H9 (cell line): ENCODE results near the gene DNM1. TPM values are rescaled to one million over a fixed set of nuclear protein-coding genes. Genes with fewer than 3 reads are reported as not detected.

Experiments used
- DNase-seq: peaks from one replicate; pipeline ENCODE4 v3.0.0-alpha.2; 2017
- H2AFZ ChIP-seq: one replicate; pipeline ENCODE4 v1.6.1; 2013; ENCODE audit warnings: mild to moderate bottlenecking, low read length, control low read depth, moderate library complexity
- H2AK5ac ChIP-seq: 2 replicates; pipeline ENCODE4 v1.6.1; 2013; ENCODE audit warnings: low read length, control low read depth, mixed read lengths; ENCODE audit not compliant: insufficient read length
- H2BK120ac ChIP-seq: one replicate; pipeline ENCODE4 v1.6.1; 2013; ENCODE audit warnings: low read depth, mild to moderate bottlenecking, low read length, control low read depth, inconsistent platforms; ENCODE audit not compliant: poor library complexity, severe bottlenecking
- H2BK12ac ChIP-seq: 2 replicates; pipeline ENCODE4 v1.6.1; 2013; ENCODE audit warnings: low read length, control low read depth, mixed read lengths, low read depth; ENCODE audit not compliant: insufficient read length
- H2BK15ac ChIP-seq: 2 replicates; pipeline ENCODE4 v1.6.1; 2013; ENCODE audit warnings: low read depth, low read length, control low read depth
- H2BK20ac ChIP-seq: one replicate; pipeline ENCODE4 v1.6.1; 2013; ENCODE audit warnings: low read depth, mild to moderate bottlenecking, low read length, control low read depth, inconsistent platforms; ENCODE audit not compliant: poor library complexity, severe bottlenecking
- H2BK5ac ChIP-seq: 2 replicates; pipeline ENCODE4 v1.6.1; 2013; ENCODE audit warnings: low read length, control low read depth, mixed read lengths; ENCODE audit not compliant: insufficient read length
- H3K14ac ChIP-seq: 2 replicates; pipeline ENCODE4 v1.6.1; 2013; ENCODE audit warnings: low read length, control low read depth; ENCODE audit not compliant: insufficient read depth
- H3K18ac ChIP-seq: 2 replicates; pipeline ENCODE4 v1.6.1; 2013; ENCODE audit warnings: low read depth, mild to moderate bottlenecking, mixed read lengths, low read length, control low read depth; ENCODE audit not compliant: insufficient read length
- H3K23ac ChIP-seq: 2 replicates; pipeline ENCODE4 v1.6.1; 2013; ENCODE audit warnings: low read length, control low read depth, mixed read lengths, low read depth; ENCODE audit not compliant: insufficient read length
- H3K23me2 ChIP-seq: 2 replicates; pipeline ENCODE4 v1.6.1; 2013; ENCODE audit warnings: low read depth, mild to moderate bottlenecking, mixed read lengths, low read length, control low read depth; ENCODE audit not compliant: insufficient read length, poor library complexity, severe bottlenecking
- H3K27ac ChIP-seq: 2 replicates; pipeline ENCODE4 v1.5.1; 2013; ENCODE audit warnings: low read length, control low read depth, mixed read lengths, low read depth; ENCODE audit not compliant: insufficient read length
- H3K27me3 ChIP-seq: 2 replicates; pipeline ENCODE4 v1.6.1; 2013; ENCODE audit warnings: low read length, control low read depth, inconsistent platforms; ENCODE audit not compliant: insufficient read depth
- H3K4ac ChIP-seq: 2 replicates; pipeline ENCODE4 v1.6.1; 2013; ENCODE audit warnings: low read depth, mild to moderate bottlenecking, control low read depth, inconsistent platforms, low read length, moderate library complexity
- H3K4me1 ChIP-seq: 2 replicates; pipeline ENCODE4 v1.6.1; 2013; ENCODE audit warnings: low read length, control low read depth, inconsistent platforms; ENCODE audit not compliant: insufficient read depth
- H3K4me2 ChIP-seq: 2 replicates; pipeline ENCODE4 v1.6.1; 2013; ENCODE audit warnings: low read length, control low read depth, mixed read lengths; ENCODE audit not compliant: insufficient read length, insufficient read depth
- H3K56ac ChIP-seq: 2 replicates; pipeline ENCODE4 v1.6.1; 2013; ENCODE audit warnings: low read depth, mild to moderate bottlenecking, mixed read lengths, low read length, control low read depth; ENCODE audit not compliant: insufficient read length
- H3K79me1 ChIP-seq: 2 replicates; pipeline ENCODE4 v1.6.1; 2013; ENCODE audit warnings: low read depth, mild to moderate bottlenecking, moderate library complexity, low read length, control low read depth, inconsistent platforms; ENCODE audit not compliant: insufficient read depth, poor library complexity, severe bottlenecking
- H3K79me2 ChIP-seq: 2 replicates; pipeline ENCODE4 v1.6.1; 2013; ENCODE audit warnings: low read length, control low read depth, inconsistent platforms; ENCODE audit not compliant: insufficient read depth
- H3K9ac ChIP-seq: 2 replicates; pipeline ENCODE4 v1.6.1; 2013; ENCODE audit warnings: low read length, control low read depth, mixed read lengths; ENCODE audit not compliant: insufficient read length; ENCODE audit errors: extremely low read depth
- H3K9me3 ChIP-seq: one replicate; pipeline ENCODE4 v1.6.1; 2013; ENCODE audit warnings: low read depth, low read length, inconsistent platforms; ENCODE audit not compliant: control insufficient read depth
- H3T11ph ChIP-seq: one replicate; pipeline ENCODE4 v1.6.1; 2013; ENCODE audit warnings: mild to moderate bottlenecking, low read length, control low read depth, inconsistent platforms
- H4K20me1 ChIP-seq: one replicate; pipeline ENCODE4 v1.6.1; 2013; ENCODE audit not compliant: control insufficient read depth, insufficient read length, insufficient read depth
- H4K5ac ChIP-seq: 2 replicates; pipeline ENCODE4 v1.6.1; 2013; ENCODE audit warnings: low read depth, mild to moderate bottlenecking, mixed read lengths, low read length, control low read depth; ENCODE audit not compliant: insufficient read length
- H4K8ac ChIP-seq: replicated peaks from 2 replicates; pipeline ENCODE4 v1.6.1; 2013; ENCODE audit warnings: low read length, control low read depth, mixed read lengths, low read depth; ENCODE audit not compliant: insufficient read length
- H4K91ac ChIP-seq: 2 replicates; pipeline ENCODE4 v1.6.1; 2013; ENCODE audit warnings: low read depth, mild to moderate bottlenecking, moderate library complexity, mixed read lengths, low read length, control low read depth; ENCODE audit not compliant: insufficient read length
- H3K27ac Mint-ChIP-seq, 3 experiments: 2 replicates in 2 of 3; 3 replicates in 1 of 3; pipeline ENCODE4 v1.8.0; 2020 to 2021; ENCODE audit warnings: mixed read lengths in 3 of 3, mild to moderate bottlenecking in 1 of 3, moderate library complexity in 1 of 3
- H3K27me3 Mint-ChIP-seq: 2 replicates; pipeline ENCODE4 v1.8.0; 2021; ENCODE audit warnings: low read depth, mild to moderate bottlenecking, moderate library complexity, mixed read lengths
- H3K36me3 Mint-ChIP-seq, 3 experiments: 2 replicates in 2 of 3; 3 replicates in 1 of 3; pipeline ENCODE4 v1.8.0; 2020 to 2021; ENCODE audit warnings: low read depth in 3 of 3, mixed read lengths in 3 of 3; ENCODE audit not compliant: insufficient read depth in 1 of 3
- H3K4me1 Mint-ChIP-seq, 2 experiments: 2 replicates each; pipeline ENCODE4 v1.8.0; 2020; ENCODE audit warnings: mixed read lengths in 2 of 2
- H3K4me3 Mint-ChIP-seq, 2 experiments: 2 replicates in 1 of 2; 3 replicates in 1 of 2; pipeline ENCODE4 v1.8.0; 2020 to 2021; ENCODE audit warnings: mild to moderate bottlenecking in 2 of 2, mixed read lengths in 2 of 2, moderate library complexity in 1 of 2
- H3K9me3 Mint-ChIP-seq, 2 experiments: 2 replicates in 1 of 2; 3 replicates in 1 of 2; pipeline ENCODE4 v1.8.0; 2020; ENCODE audit warnings: mild to moderate bottlenecking in 2 of 2, mixed read lengths in 2 of 2, moderate library complexity in 1 of 2
- WGBS: extraction: QIAGEN DNeasy Blood & Tissue Kit; methylation state at CpG from one replicate; pipeline ENCODE4 v1.1.7; 2013; ENCODE audit warnings: missing lambda C conversion rate, low lambda C conversion rate, mixed read lengths; ENCODE audit not compliant: insufficient read length; ENCODE audit errors: extremely low coverage; 5-methylcytosine and 5-hydroxymethylcytosine counted together
- total RNA-seq: library from RNA; stranded (reverse); gene quantifications from 2 replicates; pipeline ENCODE4 v1.2.1, GENCODE V29; 2021
- TF ChIP-seq, protein P1 (sequence below): fragments of 200-600 bp; sonication (generic); conservative IDR thresholded peaks from 3 replicates; pipeline ENCODE4 v1.8.0; 2021; ENCODE audit warnings: antibody characterized with exemption, mild to moderate bottlenecking

Gene DNM1
- total RNA-seq, 1 experiment from 2014 or later = 58.0 TPM

DNA sequence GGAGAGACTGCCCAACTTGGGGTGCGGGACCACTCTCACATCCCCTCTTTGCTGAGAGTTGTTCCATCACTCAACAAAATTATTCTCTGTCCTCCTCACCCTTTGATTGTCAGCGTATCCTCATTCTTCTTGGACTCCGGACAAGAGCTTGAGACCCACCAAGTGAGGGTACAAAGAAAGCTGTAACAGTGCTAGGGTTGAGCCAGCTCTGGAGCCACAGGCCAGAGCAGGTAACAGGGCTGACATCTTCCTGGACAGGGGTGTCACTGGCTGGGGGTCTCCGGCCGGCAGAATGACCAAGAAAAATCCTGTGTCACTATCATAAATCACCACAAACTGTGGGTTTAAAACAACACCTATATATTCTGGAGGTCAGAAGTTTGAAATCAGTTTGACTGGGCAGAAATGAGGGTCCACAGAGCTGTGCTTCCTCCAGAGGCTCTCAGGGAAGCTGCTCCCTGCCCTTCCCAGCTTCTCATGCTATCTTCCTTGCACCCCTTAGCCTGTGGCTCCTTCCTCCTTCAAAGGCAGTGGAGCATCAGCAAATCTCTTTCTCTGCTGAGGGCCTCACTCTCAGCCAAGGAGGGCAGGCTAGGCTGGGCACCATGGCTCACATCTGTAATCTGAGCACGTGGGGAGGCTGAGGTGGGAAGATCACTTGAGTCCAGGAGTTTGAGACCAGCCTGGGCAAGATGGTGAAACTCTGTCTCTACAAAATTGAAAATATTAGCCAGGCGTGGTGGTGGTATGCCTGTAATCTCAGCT lies 47.3 kb upstream of the DNM1 start:
- no peak overlapping the region for H2BK15ac ChIP-seq
- no peak overlapping the region for H4K91ac ChIP-seq
- DNase-seq = no peak
- no peak overlapping the region for H3K4ac ChIP-seq
- no peak overlapping the region for H3T11ph ChIP-seq
- WGBS = no CpG with 5 or more reads among the region's 7 CpGs
- H3K27me3 ChIP-seq = no peaks in the 10 kb centered on the region
- no peak overlapping the region for H3K23ac ChIP-seq
- Mint-ChIP-seq H3K27me3 (peaks cover 2% of the 10 kb centered on the region; the same call in 1 of the 2 replicates), H3K4me3 (no peak overlapping the region), H3K9me3 (no peaks in the 10 kb centered on the region), H3K36me3 (no peaks in the 10 kb centered on the region), H3K4me1 (peaks cover 4 to 7% of the 10 kb centered on the region in 2 experiments), H3K27ac (no peak overlapping the region)
- H3K9ac ChIP-seq = no peak overlapping the region
- no peak overlapping the region for H3K4me2 ChIP-seq
- TF ChIP-seq, protein P1, sequence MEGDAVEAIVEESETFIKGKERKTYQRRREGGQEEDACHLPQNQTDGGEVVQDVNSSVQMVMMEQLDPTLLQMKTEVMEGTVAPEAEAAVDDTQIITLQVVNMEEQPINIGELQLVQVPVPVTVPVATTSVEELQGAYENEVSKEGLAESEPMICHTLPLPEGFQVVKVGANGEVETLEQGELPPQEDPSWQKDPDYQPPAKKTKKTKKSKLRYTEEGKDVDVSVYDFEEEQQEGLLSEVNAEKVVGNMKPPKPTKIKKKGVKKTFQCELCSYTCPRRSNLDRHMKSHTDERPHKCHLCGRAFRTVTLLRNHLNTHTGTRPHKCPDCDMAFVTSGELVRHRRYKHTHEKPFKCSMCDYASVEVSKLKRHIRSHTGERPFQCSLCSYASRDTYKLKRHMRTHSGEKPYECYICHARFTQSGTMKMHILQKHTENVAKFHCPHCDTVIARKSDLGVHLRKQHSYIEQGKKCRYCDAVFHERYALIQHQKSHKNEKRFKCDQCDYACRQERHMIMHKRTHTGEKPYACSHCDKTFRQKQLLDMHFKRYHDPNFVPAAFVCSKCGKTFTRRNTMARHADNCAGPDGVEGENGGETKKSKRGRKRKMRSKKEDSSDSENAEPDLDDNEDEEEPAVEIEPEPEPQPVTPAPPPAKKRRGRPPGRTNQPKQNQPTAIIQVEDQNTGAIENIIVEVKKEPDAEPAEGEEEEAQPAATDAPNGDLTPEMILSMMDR = no peak
- H3K14ac ChIP-seq = no peak overlapping the region
- peaks cover 7% of the 10 kb centered on the region for H3K23me2 ChIP-seq
- H4K20me1 ChIP-seq = no peaks in the 10 kb centered on the region
- H2BK5ac ChIP-seq = no peak overlapping the region
- H4K5ac ChIP-seq = no peak overlapping the region
- H2AK5ac ChIP-seq = no peak overlapping the region
- H2AFZ ChIP-seq = no peak overlapping the region
- no peak overlapping the region for H4K8ac ChIP-seq
- H3K4me1 ChIP-seq = no peaks in the 10 kb centered on the region
- H2BK120ac ChIP-seq = no peak overlapping the region
- H3K56ac ChIP-seq = no peak overlapping the region
- no peaks in the 10 kb centered on the region for H3K79me2 ChIP-seq
- no peak overlapping the region for H3K18ac ChIP-seq
- no peak overlapping the region for H2BK12ac ChIP-seq
- H3K9me3 ChIP-seq = no peaks in the 10 kb centered on the region
- no peak overlapping the region for H2BK20ac ChIP-seq
- H3K27ac ChIP-seq = no peak overlapping the region
- H3K79me1 ChIP-seq = no peaks in the 10 kb centered on the region
